NT2/D1 (cell line): Measurements from ENCODE around the gene CNPY2.
A peak's percentile ranks its signal among the peaks of the same experiment; 100 is the strongest.
"Not testable (repeated sequence)": the region's sequence is repeated elsewhere in the genome, so short reads cannot be mapped to it uniquely, and the experiment has no call there.

Experiments used
- DNase-seq: peaks from one replicate; pipeline ENCODE4 v3.0.0-alpha.2; 2011; ENCODE audit warnings: low read depth, low spot score
- H3K27me3 ChIP-seq: 2 replicates; pipeline ENCODE4 v1.6.0; 2011; ENCODE audit warnings: mild to moderate bottlenecking; ENCODE audit not compliant: insufficient read length, insufficient read depth
- H3K36me3 ChIP-seq: 2 replicates; pipeline ENCODE4 v1.6.1; 2011; ENCODE audit warnings: mild to moderate bottlenecking, low read length, mixed read lengths; ENCODE audit not compliant: insufficient read depth, insufficient read length
- H3K4me1 ChIP-seq: 2 replicates; pipeline ENCODE4 v1.5.1; 2011; ENCODE audit not compliant: insufficient read depth, insufficient read length
- H3K4me3 ChIP-seq: 2 replicates; pipeline ENCODE4 v1.5.1; 2011; ENCODE audit warnings: low read depth; ENCODE audit not compliant: insufficient read length
- H3K9ac ChIP-seq: 2 replicates; pipeline ENCODE4 v1.6.0; 2011; ENCODE audit warnings: low read depth; ENCODE audit not compliant: insufficient read length
- H3K9me3 ChIP-seq: 2 replicates; pipeline ENCODE4 v1.5.1; 2011; ENCODE audit warnings: mild to moderate bottlenecking, low read length; ENCODE audit not compliant: insufficient read depth
- SUZ12 ChIP-seq: IDR thresholded peaks from 2 replicates; pipeline ENCODE4 v1.6.1; 2011; ENCODE audit not compliant: insufficient read length, insufficient read depth; ENCODE audit errors: extremely low read depth
- YY1 ChIP-seq: IDR thresholded peaks from 2 replicates; pipeline ENCODE4 v1.6.1; 2011; ENCODE audit not compliant: insufficient read length, insufficient read depth
- ZNF274 ChIP-seq: IDR thresholded peaks from 2 replicates; pipeline ENCODE4 v1.6.1; 2011; ENCODE audit warnings: mild to moderate bottlenecking, low read depth, low read length

The CNPY2 gene

GRCh38 chr12:56330936-56331490 is 15.2 kb upstream of the CNPY2 start:
- Histone ChIP-seq H3K9me3 (no peaks in the 10 kb centered on the region), H3K4me1 (no peaks in the 10 kb centered on the region), H3K36me3 (peaks cover 26% of the 10 kb centered on the region), H3K27me3 (no peaks in the 10 kb centered on the region), H3K4me3 (no peak overlapping the region), H3K9ac (no peak overlapping the region)
- TF ChIP-seq ZNF274: no peak
- no peak for DNase-seq

GRCh38 chr12:56326533-56326932 is 10.7 kb upstream of the CNPY2 start:
- Histone ChIP-seq H3K4me3 (no peak overlapping the region), H3K4me1 (no peaks in the 10 kb centered on the region), H3K27me3 (no peaks in the 10 kb centered on the region), H3K9ac (no peak overlapping the region), H3K9me3 (no peaks in the 10 kb centered on the region), H3K36me3 (peaks cover 59% of the 10 kb centered on the region)
- no peak for DNase-seq
- TF ChIP-seq SUZ12: no peak
- TF ChIP-seq YY1: no peak
- no peak for TF ChIP-seq ZNF274

- Histone ChIP-seq H3K4me1 (no peaks in the 10 kb centered on the region), H3K9me3 (no peaks in the 10 kb centered on the region), H3K27me3 (no peaks in the 10 kb centered on the region), H3K4me3 (no peak overlapping the region), H3K36me3 (peaks cover 59% of the 10 kb centered on the region), H3K9ac (no peak overlapping the region)
- TF ChIP-seq ZNF274: no peak
- no peak for DNase-seq
Measured at GRCh38 chr12:56326126-56326525, 10.3 kb upstream of the CNPY2 start.

GRCh38 chr12:56324206-56324605 is 8.4 kb upstream of the CNPY2 start:
- no peaks in the 10 kb centered on the region for H3K9me3 ChIP-seq
- no peak overlapping the region for H3K4me3 ChIP-seq
- H3K9ac ChIP-seq: no peak overlapping the region
- TF ChIP-seq ZNF274 (no peak), YY1 (no peak), SUZ12 (no peak)
- H3K36me3 ChIP-seq: peaks cover 65% of the 10 kb centered on the region
- H3K27me3 ChIP-seq: no peaks in the 10 kb centered on the region
- no peak for DNase-seq
- H3K4me1 ChIP-seq: no peaks in the 10 kb centered on the region

GRCh38 chr12:56321610-56322009 is 5.8 kb upstream of the CNPY2 start:
- not testable (repeated sequence) for H3K9me3 ChIP-seq, H3K27me3 ChIP-seq, H3K4me3 ChIP-seq, H3K9ac ChIP-seq, H3K4me1 ChIP-seq, DNase-seq
- H3K36me3 ChIP-seq: peaks cover 50% of the 10 kb centered on the region

- Histone ChIP-seq H3K4me3 (no peak overlapping the region), H3K4me1 (no peaks in the 10 kb centered on the region), H3K9me3 (no peaks in the 10 kb centered on the region), H3K9ac (no peak overlapping the region), H3K27me3 (no peaks in the 10 kb centered on the region), H3K36me3 (peaks cover 44% of the 10 kb centered on the region)
- no peak for TF ChIP-seq YY1
- TF ChIP-seq ZNF274: no peak
- no peak for TF ChIP-seq SUZ12
- no peak for DNase-seq
Measured at GRCh38 chr12:56321027-56321426, 5.2 kb upstream of the CNPY2 start.

GRCh38 chr12:56317675-56318074 is 1.9 kb upstream of the CNPY2 start:
- H3K27me3 ChIP-seq: no peaks in the 10 kb centered on the region
- no peaks in the 10 kb centered on the region for H3K4me1 ChIP-seq
- H3K36me3 ChIP-seq: peaks cover 35% of the 10 kb centered on the region
- no peaks in the 10 kb centered on the region for H3K9me3 ChIP-seq
- no peak overlapping the region for H3K9ac ChIP-seq
- no peak for DNase-seq
- H3K4me3 ChIP-seq: no peak overlapping the region
- no peak for TF ChIP-seq YY1
- no peak for TF ChIP-seq ZNF274
- no peak for TF ChIP-seq SUZ12

- H3K9me3 ChIP-seq: no peaks in the 10 kb centered on the region
- H3K36me3 ChIP-seq: peaks cover 48% of the 10 kb centered on the region
- DNase-seq: no peak
- H3K9ac ChIP-seq: peak overlapping the region; percentile 100
- peak overlapping the region; percentile 100 for H3K4me3 ChIP-seq
- no peaks in the 10 kb centered on the region for H3K27me3 ChIP-seq
- no peaks in the 10 kb centered on the region for H3K4me1 ChIP-seq
- TF ChIP-seq ZNF274 (no peak), YY1 (no peak), SUZ12 (no peak)
Measured at GRCh38 chr12:56315249-56315621, 553 bp downstream of the CNPY2 start.
